ENCODE measurements around the gene SMIM35.

DNA sequence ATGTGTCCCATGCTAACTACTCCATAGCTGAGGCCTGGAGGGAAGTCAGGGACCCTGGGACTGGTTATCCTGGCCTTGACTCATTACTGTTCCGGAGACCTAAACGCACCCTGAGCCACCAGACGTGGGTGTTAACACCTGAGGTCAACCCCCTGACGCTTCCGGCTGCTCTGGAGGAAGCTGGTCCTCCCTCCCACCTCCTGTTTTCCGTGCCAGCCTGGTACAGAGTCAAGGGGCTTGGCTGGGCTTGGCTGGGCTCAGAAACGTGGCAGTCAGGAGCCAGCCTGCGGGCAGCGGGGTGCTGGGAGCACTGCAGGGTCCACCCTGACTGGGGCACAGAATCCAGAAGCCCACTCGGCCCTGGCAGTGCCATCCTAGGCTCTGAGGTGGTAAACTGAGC is 7.3 kb downstream of the SMIM35 start:
- no peak for TF ChIP-seq EZH2 (IDR thresholded peaks at IDR 0.05; ENCODE audit: borderline replicate concordance, low read length)
- TF ChIP-seq CTCF (IDR thresholded peaks at IDR 0.05; ENCODE audit: low read length): no peak
